HG02763 (cell line): ENCODE measurements around the gene SLC12A6.
A peak's percentile ranks its signal among the peaks of the same experiment; 100 is the strongest.
"Not testable (repeated sequence)": the region's sequence is repeated elsewhere in the genome, so short reads cannot be mapped to it uniquely, and the experiment has no call there.

Experiments used
- ATAC-seq: cut with Tn5 transposase; IDR thresholded peaks from one replicate; pipeline ENCODE4 v1.9.1; 2021; ENCODE audit warnings: mild to moderate bottlenecking, moderate library complexity; ENCODE audit not compliant: unreplicated experiment

The SLC12A6 gene

GRCh38 chr15:34358367-34358766 lies 20.8 kb upstream of the SLC12A6 start:
- no peak for ATAC-seq

GRCh38 chr15:34357653-34358052 lies 20.1 kb upstream of the SLC12A6 start:
- ATAC-seq = no peak

GRCh38 chr15:34355241-34355640 lies 17.7 kb upstream of the SLC12A6 start:
- ATAC-seq = no peak

- ATAC-seq = no peak
These were observed 16.7 kb upstream of the SLC12A6 start for GRCh38 chr15:34354286-34354685.

GRCh38 chr15:34353627-34354026 lies 16.0 kb upstream of the SLC12A6 start:
- no peak for ATAC-seq

GRCh38 chr15:34352996-34353395 lies 15.4 kb upstream of the SLC12A6 start:
- not testable (repeated sequence) for ATAC-seq

GRCh38 chr15:34349769-34350168 lies 12.2 kb upstream of the SLC12A6 start:
- ATAC-seq = no peak

GRCh38 chr15:34348735-34349300 lies 11.2 kb upstream of the SLC12A6 start:
- no peak for ATAC-seq

GRCh38 chr15:34347951-34348638 lies 10.5 kb upstream of the SLC12A6 start:
- ATAC-seq = no peak

GRCh38 chr15:34342737-34343575 lies 5.4 kb upstream of the SLC12A6 start, which contains the start of the genes NOP10 and NUTM1:
NOP10 (minus strand) TSS chr15:34343136; CDS start chr15:34343073, 63 bp downstream.
NUTM1 (plus strand) TSS chr15:34343315; CDS start chr15:34343697, 382 bp downstream.
- ATAC-seq = peak; percentile 88

GRCh38 chr15:34342213-34342736 lies 4.7 kb upstream of the SLC12A6 start:
- not testable (repeated sequence) for ATAC-seq

- no peak for ATAC-seq
These were observed 4.0 kb upstream of the SLC12A6 start for GRCh38 chr15:34341381-34342212.

GRCh38 chr15:34339946-34340345 lies 2.4 kb upstream of the SLC12A6 start:
- no peak for ATAC-seq

GRCh38 chr15:34338347-34338746 lies 766 bp upstream of the SLC12A6 start:
- ATAC-seq = no peak

GRCh38 chr15:34336991-34337556 lies 507 bp downstream of the SLC12A6 start:
- ATAC-seq = peak; percentile 3

- no peak for ATAC-seq
These were observed 1.2 kb downstream of the SLC12A6 start for GRCh38 chr15:34336231-34336990.

- ATAC-seq = no peak
These were observed 2.2 kb downstream of the SLC12A6 start for GRCh38 chr15:34335176-34336032.

- no peak for ATAC-seq
These were observed 2.9 kb downstream of the SLC12A6 start for GRCh38 chr15:34334672-34335071.
